IMR-90 (cell line): ENCODE results near the gene CRACDL. TPM values are rescaled to one million over a fixed set of nuclear protein-coding genes. Genes with fewer than 3 reads are reported as not detected.

Experiments used
- ATAC-seq: fragments of 200-7000 bp; cut with Tn5 transposase; 2 replicates; pipeline ENCODE4 v1.9.1; 2020; ENCODE audit warnings: low read depth, mild to moderate bottlenecking, moderate library complexity
- BruUV-seq: library from RNA; stranded (reverse); fragments of 400-500 nt; replicated peaks from 2 replicates; lab custom pipeline; 2021; lab: Mats Ljungman, UMichigan
- CTCF ChIA-PET: fragments of 300-600 bp; formaldehyde crosslinking; extraction: SDS; loops from one replicate; lab custom pipeline; 2021; ENCODE audit warnings: antibody characterized with exemption; lab: Yijun Ruan, JAX
- POLR2A ChIA-PET: fragments of 300-600 bp; sonication (Branson Sonifier 250); formaldehyde crosslinking; loops from one replicate; lab custom pipeline; 2022; ENCODE audit warnings: antibody characterized with exemption; ENCODE audit not compliant: unreplicated experiment; lab: Charles Lee
- DNase-seq: peaks from one replicate; pipeline ENCODE4 v3.0.0; 2013
- H2AFZ ChIP-seq: replicated peaks from 2 replicates; pipeline ENCODE3; 2013; ENCODE audit warnings: low read length, mild to moderate bottlenecking; ENCODE audit not compliant: poor library complexity
- H2AK5ac ChIP-seq: 2 replicates; pipeline ENCODE4 v1.6.1; 2013; ENCODE audit warnings: low read depth, low read length, inconsistent platforms
- H2AK9ac ChIP-seq: replicated peaks from 2 replicates; pipeline ENCODE3; 2013; ENCODE audit warnings: mild to moderate bottlenecking, low read depth, low read length, moderate library complexity; ENCODE audit not compliant: poor library complexity
- H2BK120ac ChIP-seq: 2 replicates; pipeline ENCODE4 v1.6.1; 2013; ENCODE audit warnings: low read depth, low read length, inconsistent platforms
- H2BK15ac ChIP-seq: 3 replicates; pipeline ENCODE4 v1.6.1; 2013; ENCODE audit warnings: low read depth, low read length, inconsistent platforms
- H2BK20ac ChIP-seq: 2 replicates; pipeline ENCODE4 v1.6.1; 2013; ENCODE audit warnings: low read depth, mild to moderate bottlenecking, inconsistent platforms, low read length, moderate library complexity
- H2BK5ac ChIP-seq: 2 replicates; pipeline ENCODE4 v1.6.1; 2013; ENCODE audit warnings: mild to moderate bottlenecking, low read depth, low read length, inconsistent platforms; ENCODE audit not compliant: poor library complexity, severe bottlenecking
- H3K14ac ChIP-seq: replicated peaks from 2 replicates; pipeline ENCODE4 v1.6.1; 2013; ENCODE audit warnings: low read depth, low read length, inconsistent platforms
- H3K18ac ChIP-seq: 2 replicates; pipeline ENCODE4 v1.6.1; 2013; ENCODE audit warnings: low read depth, low read length, control low read depth
- H3K23ac ChIP-seq: 2 replicates; pipeline ENCODE4 v1.6.1; 2013; ENCODE audit warnings: low read depth, low read length, inconsistent platforms
- H3K27ac ChIP-seq: 2 replicates; pipeline ENCODE4 v1.5.1; 2013; ENCODE audit warnings: mild to moderate bottlenecking, control low read depth, low read length; ENCODE audit not compliant: insufficient read depth
- H3K27me3 ChIP-seq: 2 replicates; pipeline ENCODE4 v1.6.1; 2013; ENCODE audit warnings: low read length; ENCODE audit not compliant: control insufficient read depth, insufficient read depth
- H3K36me3 ChIP-seq: 2 replicates; pipeline ENCODE4 v1.6.1; 2013; ENCODE audit warnings: low read length, mixed read lengths; ENCODE audit not compliant: control insufficient read depth, insufficient read depth
- H3K4ac ChIP-seq: 2 replicates; pipeline ENCODE4 v1.6.1; 2013; ENCODE audit warnings: low read depth, low read length, inconsistent platforms
- H3K4me1 ChIP-seq: 2 replicates; pipeline ENCODE4 v1.6.1; 2013; ENCODE audit warnings: low read length, mixed read lengths; ENCODE audit not compliant: control insufficient read depth, insufficient read depth
- H3K4me2 ChIP-seq: 2 replicates; pipeline ENCODE4 v1.6.1; 2013; ENCODE audit warnings: low read depth, mild to moderate bottlenecking, control low read depth, low read length, moderate library complexity
- H3K4me3 ChIP-seq: 2 replicates; pipeline ENCODE4 v1.5.1; 2013; ENCODE audit warnings: low read depth, mild to moderate bottlenecking, control low read depth, low read length, moderate library complexity; ENCODE audit not compliant: insufficient read depth
- H3K56ac ChIP-seq: 2 replicates; pipeline ENCODE4 v1.6.1; 2013; ENCODE audit warnings: low read length, inconsistent platforms; ENCODE audit not compliant: insufficient read depth; ENCODE audit errors: extremely low read depth
- H3K79me1 ChIP-seq, 2 experiments: 2 replicates each; pipeline ENCODE4 v1.6.1; 2013; ENCODE audit warnings: low read length in 2 of 2, inconsistent platforms in 1 of 2, low read depth in 1 of 2
- H3K9ac ChIP-seq: 2 replicates; pipeline ENCODE4 v1.6.1; 2013; ENCODE audit warnings: low read depth, low read length, control low read depth
- H3K9me1 ChIP-seq: 2 replicates; pipeline ENCODE4 v1.6.1; 2013; ENCODE audit warnings: low read length, inconsistent platforms; ENCODE audit not compliant: insufficient read depth
- H3K9me3 ChIP-seq: 2 replicates; pipeline ENCODE4 v1.6.1; 2013; ENCODE audit warnings: low read length; ENCODE audit not compliant: control insufficient read depth, insufficient read depth
- H4K20me1 ChIP-seq: 2 replicates; pipeline ENCODE4 v1.6.1; 2013; ENCODE audit warnings: low read length, inconsistent platforms; ENCODE audit not compliant: insufficient read depth
- H4K5ac ChIP-seq: 2 replicates; pipeline ENCODE4 v1.6.1; 2013; ENCODE audit warnings: mild to moderate bottlenecking, low read depth, low read length, control low read depth
- H4K8ac ChIP-seq, 2 experiments: 2 replicates each; pipeline ENCODE4 v1.6.1; 2013; ENCODE audit warnings: low read depth in 2 of 2, low read length in 2 of 2, control low read depth in 1 of 2, inconsistent platforms in 1 of 2
- H4K91ac ChIP-seq: 2 replicates; pipeline ENCODE4 v1.6.1; 2013; ENCODE audit warnings: low read depth, low read length, inconsistent platforms; ENCODE audit not compliant: insufficient read depth
- CEBPB ChIP-seq: IDR thresholded peaks from 2 replicates; pipeline ENCODE4 v1.6.1; 2012; ENCODE audit warnings: low read depth, low read length, improper control_type of control experiment
- CHD1 ChIP-seq: IDR thresholded peaks from 2 replicates; pipeline ENCODE4 v1.6.1; 2012; ENCODE audit warnings: low read depth, low read length, improper control_type of control experiment
- CTCF ChIP-seq: conservative IDR thresholded peaks from 2 replicates; pipeline ENCODE4 v1.5.1; 2012; ENCODE audit warnings: mild to moderate bottlenecking, low read depth, low read length, improper control_type of control experiment
- ELK1 ChIP-seq: fragments of 150-350 bp; IDR thresholded peaks from 2 replicates; pipeline ENCODE4 v1.6.1; 2016; ENCODE audit warnings: low read depth, mild to moderate bottlenecking, low read length, moderate library complexity, borderline replicate concordance
- FOS ChIP-seq: fragments of 150-350 bp; IDR thresholded peaks from 2 replicates; pipeline ENCODE4 v1.6.1; 2016; ENCODE audit warnings: low read depth, low read length
- MAFK ChIP-seq: IDR thresholded peaks from 2 replicates; pipeline ENCODE4 v1.6.1; 2012; ENCODE audit warnings: low read depth, low read length, improper control_type of control experiment
- MAZ ChIP-seq: IDR thresholded peaks from 2 replicates; pipeline ENCODE4 v1.6.1; 2012; ENCODE audit warnings: low read depth, mild to moderate bottlenecking, low read length, improper control_type of control experiment, moderate library complexity, borderline replicate concordance
- MXI1 ChIP-seq: IDR thresholded peaks from 2 replicates; pipeline ENCODE4 v1.6.1; 2012; ENCODE audit warnings: low read depth, mild to moderate bottlenecking, low read length, moderate library complexity, borderline replicate concordance
- NFE2L2 ChIP-seq: fragments of 150-350 bp; IDR thresholded peaks from 2 replicates; pipeline ENCODE4 v1.6.1; 2016; ENCODE audit warnings: low read depth, mild to moderate bottlenecking, low read length
- RAD21 ChIP-seq: IDR thresholded peaks from 2 replicates; pipeline ENCODE4 v1.6.1; 2012; ENCODE audit warnings: low read length, improper control_type of control experiment
- RFX5 ChIP-seq: IDR thresholded peaks from 2 replicates; pipeline ENCODE4 v1.8.0; 2012; ENCODE audit warnings: low read depth, mild to moderate bottlenecking, low read length, moderate library complexity
- SMC3 ChIP-seq: fragments of 150-350 bp; IDR thresholded peaks from 2 replicates; pipeline ENCODE4 v1.6.1; 2016; ENCODE audit warnings: low read depth, mild to moderate bottlenecking, antibody characterized with exemption, low read length, moderate library complexity
- USF2 ChIP-seq: fragments of 150-350 bp; IDR thresholded peaks from 2 replicates; pipeline ENCODE4 v1.6.1; 2017; ENCODE audit warnings: mild to moderate bottlenecking, antibody characterized with exemption, low read length, low read depth
- WGBS, 2 experiments: methylation state at CpG; one replicate each; pipeline versions ENCODE4 v1.1.5 to v1.1.7; 2013; ENCODE audit warnings: missing lambda C conversion rate in 2 of 2; ENCODE audit not compliant: insufficient read length in 1 of 2; ENCODE audit errors: extremely low coverage in 2 of 2; 5-methylcytosine and 5-hydroxymethylcytosine counted together
- dilution Hi-C: fragments of 300-500 bp; cut with HindIII; formaldehyde crosslinking; loops from one replicate; pipeline ENCODE4 v1.14.3; 2018; ENCODE audit warnings: low sequenced_read_pairs; ENCODE audit not compliant: unreplicated experiment
- in situ Hi-C: fragments of 300-500 bp; cut with MboI; formaldehyde crosslinking; loops from 3 replicates; pipeline ENCODE4 v1.14.3; 2019; ENCODE audit warnings: low sequenced_read_pairs, inconsistent platforms, mixed read lengths
- intact Hi-C: fragments of 100-400 bp; cut with micrococcal nuclease; formaldehyde crosslinking; loops from 2 replicates; pipeline ENCODE4 v1.10.0; 2022
- polyA plus RNA-seq, 3 experiments: library from polyadenylated mRNA; depleted of rRNA; stranded (reverse); fragments of >200 nt; gene quantifications; 2 replicates each; pipeline ENCODE4 v1.2.3, GENCODE V29; 2012; ENCODE audit warnings: low replicate concordance in 1 of 3
- total RNA-seq: library from RNA; depleted of rRNA; stranded (reverse); fragments of >200 nt; gene quantifications from 2 replicates; pipeline ENCODE4 v1.2.3, GENCODE V29; 2012

Gene CRACDL
- total and polyA plus RNA-seq, 2 of the 4 experiments (the other 2 are of a cell fraction) = not detected

- Histone ChIP-seq H3K56ac (no peak overlapping the region), H3K14ac (no peak overlapping the region), H4K8ac (no peak overlapping the region), H4K20me1 (no peaks in the 10 kb centered on the region), H2AK9ac (no peak overlapping the region), H2BK5ac (no peak overlapping the region), H3K4ac (no peak overlapping the region), H2BK15ac (no peak overlapping the region), H3K79me1 (no peaks in the 10 kb centered on the region), H2BK20ac (no peak overlapping the region), H3K18ac (no peak overlapping the region), H3K27ac (no peak overlapping the region), H2AFZ (no peak overlapping the region), H4K91ac (no peak overlapping the region), H3K9ac (no peak overlapping the region), H3K4me3 (no peak overlapping the region), H3K9me3 (no peaks in the 10 kb centered on the region; the same call in 1 of the 2 replicates), H3K27me3 (no peaks in the 10 kb centered on the region), H2AK5ac (no peak overlapping the region), H3K9me1 (no peaks in the 10 kb centered on the region), H3K4me1 (no peaks in the 10 kb centered on the region), H3K23ac (no peak overlapping the region), H4K5ac (no peak overlapping the region), H2BK120ac (no peak overlapping the region), H3K36me3 (no peaks in the 10 kb centered on the region), H3K4me2 (no peak overlapping the region)
- no TSS peak for BruUV-seq
- no peak for TF ChIP-seq MAZ
- no peak for TF ChIP-seq SMC3
- TF ChIP-seq ELK1 = no peak
- no peak for TF ChIP-seq MXI1
- no peak for TF ChIP-seq RAD21
- no peak for TF ChIP-seq RFX5
- no peak for TF ChIP-seq NFE2L2
- no peak for TF ChIP-seq CHD1
- no peak for TF ChIP-seq CEBPB
- no peak for TF ChIP-seq CTCF
- no peak for TF ChIP-seq USF2
- TF ChIP-seq MAFK = no peak
- TF ChIP-seq FOS = no peak
- ChIA-PET CTCF (no interaction called here), POLR2A (no interaction called here)
- dilution Hi-C loops = no loop called here
- ATAC-seq = no peak
- no CpG with 5 or more reads among the region's 2 CpGs for WGBS, 2 experiments
- in situ Hi-C loops = no loop called here
- DNase-seq = no peak
- intact Hi-C loops = no loop called here
Measured at GRCh38 chr2:98975611-98976010, 39.6 kb upstream of the CRACDL start.
